Fibroblast of lung (primary cell): ENCODE results near the gene ITPR3. TPM values are rescaled to one million over a fixed set of nuclear protein-coding genes. Genes with fewer than 3 reads are reported as not detected.

Experiments used
- DNase-seq, 2 donors: peaks; one replicate each; pipeline versions ENCODE4 v3.0.0 to v3.0.0-alpha.2; 2010; ENCODE audit warnings: low read depth in 2 of 2
- H2AFZ ChIP-seq: 2 replicates; pipeline ENCODE4 v1.5.1; 2012; ENCODE audit warnings: low read length, control low read depth, inconsistent platforms
- H3K27ac ChIP-seq: 2 replicates; pipeline ENCODE4 v1.5.1; 2011; ENCODE audit warnings: low read length, control low read depth; ENCODE audit not compliant: insufficient read depth
- H3K27me3 ChIP-seq: 2 replicates; pipeline ENCODE4 v1.5.1; 2011; ENCODE audit warnings: mild to moderate bottlenecking, low read length; ENCODE audit not compliant: control insufficient read depth, insufficient read depth
- H3K36me3 ChIP-seq: 2 replicates; pipeline ENCODE4 v1.5.1; 2011; ENCODE audit warnings: low read length; ENCODE audit not compliant: control insufficient read depth, insufficient read depth
- H3K4me1 ChIP-seq: 2 replicates; pipeline ENCODE4 v1.5.1; 2011; ENCODE audit warnings: low read length; ENCODE audit not compliant: control insufficient read depth, insufficient read depth; ENCODE audit errors: extremely low read depth
- H3K4me2 ChIP-seq: 2 replicates; pipeline ENCODE4 v1.5.1; 2011; ENCODE audit warnings: low read length, control low read depth; ENCODE audit not compliant: insufficient read depth; ENCODE audit errors: extremely low read depth
- H3K4me3 ChIP-seq, 4 experiments: fragments of 200-600 bp in 1 of 4; sonication (generic) in 1 of 4; replicated peaks in 1 of 4; 2 replicates each; pipeline ENCODE4 v1.5.1; 2011 to 2016; ENCODE audit warnings: low read length in 4 of 4, low read depth in 3 of 4, mild to moderate bottlenecking in 3 of 4, control low read depth in 2 of 4, inconsistent platforms in 1 of 4, mixed read lengths in 1 of 4; ENCODE audit not compliant: insufficient read depth in 1 of 4; ENCODE audit errors: control extremely low read depth in 1 of 4
- H3K79me2 ChIP-seq: 2 replicates; pipeline ENCODE4 v1.5.1; 2012; ENCODE audit warnings: mild to moderate bottlenecking, low read length, inconsistent platforms; ENCODE audit not compliant: control insufficient read depth, insufficient read depth
- H3K9ac ChIP-seq: 2 replicates; pipeline ENCODE4 v1.5.1; 2011; ENCODE audit warnings: mild to moderate bottlenecking, low read length, control low read depth; ENCODE audit not compliant: insufficient read depth
- H3K9me3 ChIP-seq: 2 replicates; pipeline ENCODE4 v1.5.1; 2012; ENCODE audit warnings: low read depth, low read length; ENCODE audit not compliant: control insufficient read depth, insufficient read depth
- H4K20me1 ChIP-seq: 2 replicates; pipeline ENCODE4 v1.5.1; 2011; ENCODE audit warnings: low read length; ENCODE audit not compliant: control insufficient read depth, insufficient read depth; ENCODE audit errors: extremely low read depth
- CTCF ChIP-seq, 2 donors: IDR thresholded peaks in 1 of 2; conservative IDR thresholded peaks in 1 of 2; 1 replicate in 1 of 2; 2 replicates in 1 of 2; pipeline ENCODE4 v1.5.1; 2011 to 2012; ENCODE audit warnings: low read length in 2 of 2, control low read depth in 1 of 2, inconsistent platforms in 1 of 2, low read depth in 1 of 2, mild to moderate bottlenecking in 1 of 2
- EZH2 ChIP-seq: IDR thresholded peaks from 2 replicates; pipeline ENCODE4 v1.5.1; 2012; ENCODE audit warnings: low read length, control low read depth, mild to moderate bottlenecking; ENCODE audit errors: missing control alignments
- polyA plus RNA-seq, 2 donors: library from polyadenylated mRNA; depleted of rRNA in 1 of 2; stranded (reverse) in 1 of 2; unstranded in 1 of 2; fragments of >200 nt; gene quantifications; 2 replicates each; pipeline ENCODE4 v1.2.1, GENCODE V29; 2011 to 2012; ENCODE audit warnings: missing spikeins in 1 of 2
- total RNA-seq: library from RNA; depleted of rRNA; stranded (reverse); fragments of >200 nt; gene quantifications from 2 replicates; pipeline ENCODE4 v1.2.1, GENCODE V29; 2014

Gene ITPR3
- total and polyA plus RNA-seq, 2 donors (not counting 1 experiment from before 2014, with no cell fraction given), result 9.6 to 43.4 TPM

GRCh38 chr6:33713786-33714185 lies 92.7 kb downstream of the ITPR3 start:
- Histone ChIP-seq H3K9me3 (no peaks in the 10 kb centered on the region), H2AFZ (no peak overlapping the region), H3K79me2 (peaks cover 10% of the 10 kb centered on the region), H3K27me3 (no peaks in the 10 kb centered on the region), H4K20me1 (no peaks in the 10 kb centered on the region), H3K9ac (no peak overlapping the region), H3K4me3 (no peak overlapping the region), H3K4me1 (peaks cover 7% of the 10 kb centered on the region), H3K36me3 (peaks cover 3% of the 10 kb centered on the region), H3K4me2 (no peak overlapping the region), H3K27ac (no peak overlapping the region)
- TF ChIP-seq EZH2, result no peak
- no peak for TF ChIP-seq CTCF (conservative IDR thresholded peaks at IDR 0.05 in 1 of 2, IDR thresholded peaks at IDR 0.05 in 1 of 2; ENCODE audit: low read depth in 1 of 2, low read length in 2 of 2)
- no peak for DNase-seq

GRCh38 chr6:33714385-33715040 lies 93.4 kb downstream of the ITPR3 start:
- no peak for DNase-seq
- Histone ChIP-seq H3K27me3 (no peaks in the 10 kb centered on the region), H2AFZ (no peak overlapping the region), H3K9me3 (no peaks in the 10 kb centered on the region), H3K79me2 (peaks cover 9% of the 10 kb centered on the region), H3K36me3 (no peaks in the 10 kb centered on the region), H3K27ac (no peak overlapping the region), H3K4me3 (no peak overlapping the region), H4K20me1 (no peaks in the 10 kb centered on the region), H3K9ac (no peak overlapping the region), H3K4me2 (no peak overlapping the region), H3K4me1 (peaks cover 7% of the 10 kb centered on the region)
- TF ChIP-seq CTCF (conservative IDR thresholded peaks at IDR 0.05 in 1 of 2, IDR thresholded peaks at IDR 0.05 in 1 of 2; ENCODE audit: low read depth in 1 of 2, low read length in 2 of 2) (no peak), EZH2 (no peak)

- peaks cover 4% of the 10 kb centered on the region for H3K27me3 ChIP-seq
- H3K36me3 ChIP-seq, result no peaks in the 10 kb centered on the region
- no peaks in the 10 kb centered on the region for H4K20me1 ChIP-seq
- H3K9ac ChIP-seq, result no peak overlapping the region
- no peak overlapping the region for H3K4me3 ChIP-seq
- no peak overlapping the region for H2AFZ ChIP-seq
- H3K27ac ChIP-seq, result no peak overlapping the region
- no peak overlapping the region for H3K4me2 ChIP-seq
- DNase-seq, result no peak
- TF ChIP-seq CTCF (conservative IDR thresholded peaks at IDR 0.05 in 1 of 2, IDR thresholded peaks at IDR 0.05 in 1 of 2; ENCODE audit: low read depth in 1 of 2, low read length in 2 of 2), result no peak
- no peak for TF ChIP-seq EZH2
- no peaks in the 10 kb centered on the region for H3K79me2 ChIP-seq
- no peaks in the 10 kb centered on the region for H3K9me3 ChIP-seq
- peaks cover 4% of the 10 kb centered on the region for H3K4me1 ChIP-seq
Observed at GRCh38 chr6:33716379-33716778, 95.3 kb downstream of the ITPR3 start.
